ENCODE measurements around the gene CTDSP1.

DNA sequence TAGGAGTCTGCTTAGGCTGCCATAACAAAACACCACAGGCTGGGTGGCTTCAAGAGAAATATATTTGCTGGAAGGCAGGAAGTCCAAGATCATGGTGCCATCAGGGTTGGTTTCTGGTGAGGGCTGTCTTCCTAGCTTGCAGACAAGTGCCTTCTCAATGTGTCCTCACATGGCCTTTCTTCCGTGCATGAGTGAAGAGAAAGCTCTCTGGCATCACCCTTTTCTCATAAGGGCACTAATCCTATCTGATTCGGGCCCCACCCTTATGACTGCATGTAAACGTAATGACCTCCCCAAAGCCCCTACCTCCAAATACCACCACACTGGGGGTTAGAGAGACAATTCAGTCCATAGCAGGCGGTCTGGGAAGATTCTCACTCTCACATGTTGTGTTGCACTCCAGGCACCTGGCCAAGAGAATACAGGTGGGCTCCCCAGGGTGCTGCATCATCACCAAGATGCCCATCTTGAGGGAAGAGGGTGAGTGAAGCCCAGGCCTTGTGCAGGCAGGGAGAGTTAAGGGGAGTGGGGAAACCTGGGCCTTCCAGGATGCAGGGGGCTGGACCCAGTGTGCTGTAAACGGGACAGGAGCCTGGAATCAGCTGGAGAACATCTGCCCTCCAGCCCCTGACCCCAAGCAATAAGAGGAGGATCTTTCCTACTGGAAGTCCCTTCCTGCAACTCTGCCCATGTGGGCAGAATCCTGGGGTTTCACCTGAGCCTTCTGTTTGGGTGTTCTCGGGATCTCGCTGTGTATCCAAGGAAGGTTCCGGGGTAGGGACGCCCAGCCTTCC lies 32.9 kb upstream of the CTDSP1 start:
- TF ChIP-seq, protein P1, sequence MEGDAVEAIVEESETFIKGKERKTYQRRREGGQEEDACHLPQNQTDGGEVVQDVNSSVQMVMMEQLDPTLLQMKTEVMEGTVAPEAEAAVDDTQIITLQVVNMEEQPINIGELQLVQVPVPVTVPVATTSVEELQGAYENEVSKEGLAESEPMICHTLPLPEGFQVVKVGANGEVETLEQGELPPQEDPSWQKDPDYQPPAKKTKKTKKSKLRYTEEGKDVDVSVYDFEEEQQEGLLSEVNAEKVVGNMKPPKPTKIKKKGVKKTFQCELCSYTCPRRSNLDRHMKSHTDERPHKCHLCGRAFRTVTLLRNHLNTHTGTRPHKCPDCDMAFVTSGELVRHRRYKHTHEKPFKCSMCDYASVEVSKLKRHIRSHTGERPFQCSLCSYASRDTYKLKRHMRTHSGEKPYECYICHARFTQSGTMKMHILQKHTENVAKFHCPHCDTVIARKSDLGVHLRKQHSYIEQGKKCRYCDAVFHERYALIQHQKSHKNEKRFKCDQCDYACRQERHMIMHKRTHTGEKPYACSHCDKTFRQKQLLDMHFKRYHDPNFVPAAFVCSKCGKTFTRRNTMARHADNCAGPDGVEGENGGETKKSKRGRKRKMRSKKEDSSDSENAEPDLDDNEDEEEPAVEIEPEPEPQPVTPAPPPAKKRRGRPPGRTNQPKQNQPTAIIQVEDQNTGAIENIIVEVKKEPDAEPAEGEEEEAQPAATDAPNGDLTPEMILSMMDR (IDR thresholded peaks at IDR 0.05): no peak
- no peak for TF ChIP-seq POLR2A (IDR thresholded peaks at IDR 0.05)
- no peak for TF ChIP-seq EP300 (IDR thresholded peaks at IDR 0.05)

All from tibial nerve (tissue), 4 donors.